ENCODE measurements around the gene COA7.
"Not testable (repeated sequence)": the region's sequence is repeated elsewhere in the genome, so short reads cannot be mapped to it uniquely, and the experiment has no call there.

Gene COA7

DNA sequence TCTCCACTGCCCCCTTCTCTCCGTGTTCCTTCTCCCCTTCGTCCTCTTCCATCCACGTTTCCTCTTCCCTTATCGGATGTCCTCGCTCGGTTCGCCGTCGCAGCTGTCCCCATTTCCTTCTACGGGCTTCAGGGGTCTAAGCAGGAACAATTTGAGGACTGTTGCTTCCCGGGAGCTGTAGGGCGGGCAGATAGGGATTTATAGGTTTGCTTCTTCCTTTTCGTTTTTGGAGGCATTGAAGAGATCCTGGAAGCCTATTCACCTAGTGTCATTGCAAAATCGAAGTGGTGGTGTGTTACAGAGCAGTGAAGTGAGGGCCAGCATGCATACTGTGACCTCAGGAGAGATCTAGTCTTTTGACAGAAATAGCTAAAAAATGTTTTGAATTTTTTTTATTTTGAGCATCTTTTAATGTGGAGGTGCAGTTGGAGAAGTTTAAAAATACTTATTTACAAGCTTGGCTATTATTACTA lies 29.0 kb upstream of the COA7 start:
- Histone ChIP-seq H3K4me1 (ENCODE audit: control insufficient read depth, insufficient read depth, low read length) (no peaks in the 10 kb centered on the region), H3K4me3 (ENCODE audit: low read length) (peak overlapping the region; percentile 99; the same call in 1 of the 2 replicates), H3K9me3 (ENCODE audit: control insufficient read depth, insufficient read depth, low read length) (no peaks in the 10 kb centered on the region), H3K27me3 (ENCODE audit: control insufficient read depth, insufficient read depth, low read length) (no peaks in the 10 kb centered on the region), H3K27ac (ENCODE audit: low read length) (no peak overlapping the region), H3K36me3 (ENCODE audit: control insufficient read depth, insufficient read depth, low read length) (no peaks in the 10 kb centered on the region)
- WGBS (ENCODE audit: insufficient coverage, insufficient read length) = no CpG with 5 or more reads among the region's 14 CpGs
- no peak for DNase-seq (ENCODE audit: low read depth, low spot score)

- H3K27me3 ChIP-seq (ENCODE audit: control insufficient read depth, insufficient read depth, low read length) = no peaks in the 10 kb centered on the region
- no peaks in the 10 kb centered on the region for H3K36me3 ChIP-seq (ENCODE audit: control insufficient read depth, insufficient read depth, low read length)
- no peak for DNase-seq (ENCODE audit: low read depth, low spot score)
- H3K27ac ChIP-seq (ENCODE audit: low read length) = no peak within 1 kb of the TSS
- peak within 1 kb of the TSS; percentile 99 for H3K4me3 ChIP-seq (ENCODE audit: low read length)
- H3K4me1 ChIP-seq (ENCODE audit: control insufficient read depth, insufficient read depth, low read length) = no peaks in the 10 kb centered on the region
- H3K9me3 ChIP-seq (ENCODE audit: control insufficient read depth, insufficient read depth, low read length) = no peaks in the 10 kb centered on the region
- no CpG with 5 or more reads among the region's 59 CpGs for WGBS (ENCODE audit: insufficient coverage, insufficient read length)
Measured at GRCh38 chr1:52726265-52727113, 28.3 kb upstream of the COA7 start, which contains the start of gene ZYG11B. Gene ZYG11B, plus strand, starts transcription at chr1:52726453. Its CDS starts 201 bp downstream, at chr1:52726654.

- 100% methylated on average over 1 of the region's 6 CpGs for WGBS (ENCODE audit: insufficient coverage, insufficient read length)
- Histone ChIP-seq H3K36me3 (ENCODE audit: control insufficient read depth, insufficient read depth, low read length) (no peaks in the 10 kb centered on the region), H3K9me3 (ENCODE audit: control insufficient read depth, insufficient read depth, low read length) (no peaks in the 10 kb centered on the region), H3K4me3 (ENCODE audit: low read length) (no peak overlapping the region; the same call in 1 of the 2 replicates), H3K27me3 (ENCODE audit: control insufficient read depth, insufficient read depth, low read length) (no peaks in the 10 kb centered on the region), H3K4me1 (ENCODE audit: control insufficient read depth, insufficient read depth, low read length) (no peaks in the 10 kb centered on the region), H3K27ac (ENCODE audit: low read length) (no peak overlapping the region)
- no peak for DNase-seq (ENCODE audit: low read depth, low spot score)
Measured at GRCh38 chr1:52725903-52726264, 27.7 kb upstream of the COA7 start.

DNA sequence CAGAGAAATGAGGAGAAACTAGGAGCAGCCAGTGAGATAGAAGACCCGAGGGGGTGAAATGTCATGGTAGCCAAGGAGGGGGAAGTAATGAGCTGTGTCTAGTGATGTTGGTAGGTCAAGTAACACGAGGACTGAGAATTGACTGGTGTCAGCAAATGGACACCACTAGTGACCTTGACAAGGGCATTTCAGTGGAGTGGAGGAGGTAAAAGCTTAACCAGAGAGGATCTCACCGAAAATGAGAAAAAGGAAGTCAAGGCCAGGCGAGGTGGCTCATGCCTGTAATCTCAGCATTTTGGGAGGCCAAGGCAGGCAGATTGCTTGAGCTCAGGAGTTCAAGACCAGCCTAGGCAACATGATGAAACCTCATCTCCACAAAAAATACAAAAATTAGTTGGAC lies 25.1 kb upstream of the COA7 start:
- Histone ChIP-seq H3K4me1 (ENCODE audit: control insufficient read depth, insufficient read depth, low read length) (no peaks in the 10 kb centered on the region), H3K4me3 (ENCODE audit: low read length) (no peak overlapping the region), H3K27ac (ENCODE audit: low read length) (no peak overlapping the region), H3K9me3 (ENCODE audit: control insufficient read depth, insufficient read depth, low read length) (no peaks in the 10 kb centered on the region), H3K36me3 (ENCODE audit: control insufficient read depth, insufficient read depth, low read length) (no peaks in the 10 kb centered on the region), H3K27me3 (ENCODE audit: control insufficient read depth, insufficient read depth, low read length) (no peaks in the 10 kb centered on the region)
- no peak for DNase-seq (ENCODE audit: low read depth, low spot score)
- no CpG with 5 or more reads among the region's 4 CpGs for WGBS (ENCODE audit: insufficient coverage, insufficient read length)

DNA sequence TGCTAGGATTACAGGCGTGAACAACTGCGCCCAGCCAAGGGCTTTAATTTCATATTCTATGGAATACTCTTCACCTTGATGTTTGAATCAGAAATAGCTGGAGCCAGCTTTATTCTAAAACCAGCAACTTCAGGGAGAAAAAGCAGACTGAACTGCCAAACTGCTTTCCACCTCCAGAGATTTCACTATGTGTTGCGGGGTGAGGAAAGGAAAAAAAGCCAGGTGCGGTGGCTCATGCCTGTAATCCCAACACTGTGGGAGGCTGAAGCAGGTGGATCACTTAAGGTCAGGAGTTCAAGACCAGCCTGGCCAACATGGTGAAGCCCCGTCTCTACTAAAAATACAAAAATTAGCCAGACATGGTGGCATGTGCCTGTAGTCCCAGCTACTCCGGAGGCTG lies 17.1 kb upstream of the COA7 start:
- H3K27ac ChIP-seq (ENCODE audit: low read length); H3K27me3 ChIP-seq (ENCODE audit: control insufficient read depth, insufficient read depth, low read length); H3K36me3 ChIP-seq (ENCODE audit: control insufficient read depth, insufficient read depth, low read length); H3K4me3 ChIP-seq (ENCODE audit: low read length); H3K4me1 ChIP-seq (ENCODE audit: control insufficient read depth, insufficient read depth, low read length); DNase-seq (ENCODE audit: low read depth, low spot score); H3K9me3 ChIP-seq (ENCODE audit: control insufficient read depth, insufficient read depth, low read length): not testable (repeated sequence)
- no CpG with 5 or more reads among the region's 6 CpGs for WGBS (ENCODE audit: insufficient coverage, insufficient read length)

- H3K36me3 ChIP-seq (ENCODE audit: control insufficient read depth, insufficient read depth, low read length) = no peaks in the 10 kb centered on the region
- H3K27ac ChIP-seq (ENCODE audit: low read length) = no peak overlapping the region
- no peaks in the 10 kb centered on the region for H3K27me3 ChIP-seq (ENCODE audit: control insufficient read depth, insufficient read depth, low read length)
- no peaks in the 10 kb centered on the region for H3K4me1 ChIP-seq (ENCODE audit: control insufficient read depth, insufficient read depth, low read length)
- H3K4me3 ChIP-seq (ENCODE audit: low read length) = no peak overlapping the region
- no peaks in the 10 kb centered on the region for H3K9me3 ChIP-seq (ENCODE audit: control insufficient read depth, insufficient read depth, low read length)
- no CpG with 5 or more reads among the region's 4 CpGs for WGBS (ENCODE audit: insufficient coverage, insufficient read length)
- DNase-seq (ENCODE audit: low read depth, low spot score) = no peak
Measured at GRCh38 chr1:52713590-52713989, 15.4 kb upstream of the COA7 start.

GRCh38 chr1:52709016-52709415 lies 10.9 kb upstream of the COA7 start:
- no peak for DNase-seq (ENCODE audit: low read depth, low spot score)
- Histone ChIP-seq H3K36me3 (ENCODE audit: control insufficient read depth, insufficient read depth, low read length) (no peaks in the 10 kb centered on the region), H3K9me3 (ENCODE audit: control insufficient read depth, insufficient read depth, low read length) (no peaks in the 10 kb centered on the region), H3K27me3 (ENCODE audit: control insufficient read depth, insufficient read depth, low read length) (no peaks in the 10 kb centered on the region), H3K27ac (ENCODE audit: low read length) (no peak overlapping the region), H3K4me3 (ENCODE audit: low read length) (no peak overlapping the region), H3K4me1 (ENCODE audit: control insufficient read depth, insufficient read depth, low read length) (no peaks in the 10 kb centered on the region)
- no CpG with 5 or more reads among the region's 6 CpGs for WGBS (ENCODE audit: insufficient coverage, insufficient read length)

DNA sequence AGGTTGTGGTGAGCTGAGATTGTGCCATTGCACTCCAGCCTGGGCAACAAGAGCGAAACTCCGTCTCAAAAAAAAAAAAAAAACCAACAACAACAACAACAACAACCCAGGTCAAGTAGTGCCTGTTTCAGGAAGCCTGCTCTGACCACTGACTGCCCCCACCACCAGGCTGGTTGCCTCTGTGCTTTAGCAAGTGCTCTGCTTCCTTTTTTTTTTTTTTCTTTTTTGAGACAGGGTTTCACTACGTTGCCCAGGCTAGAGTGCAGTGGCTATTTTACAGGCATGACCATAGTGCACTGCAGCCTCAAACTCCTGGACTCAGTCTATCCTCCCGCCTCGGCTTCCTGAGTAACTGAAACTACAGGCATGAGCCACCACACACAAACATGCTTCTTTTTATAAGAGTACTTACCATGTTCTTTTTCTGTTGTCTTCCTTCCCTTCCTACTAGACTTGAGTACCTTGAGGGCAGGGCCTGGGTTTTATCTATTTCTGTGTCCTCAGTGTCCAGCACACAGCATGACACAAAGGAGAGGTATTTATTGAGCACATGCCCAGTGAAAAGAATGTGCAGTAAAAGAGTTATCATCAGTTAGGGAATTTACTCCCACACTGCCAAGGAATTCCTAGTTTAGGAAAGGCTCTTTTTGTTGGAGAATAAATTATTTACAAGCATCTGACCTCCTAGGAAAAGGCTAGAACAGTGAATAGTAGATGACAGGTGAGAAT lies 9.9 kb upstream of the COA7 start:
- no CpG with 5 or more reads among the region's 5 CpGs for whole genome bisulfite sequencing (ENCODE audit: insufficient coverage, insufficient read length)
- H3K9me3 ChIP-seq (ENCODE audit: control insufficient read depth, insufficient read depth, low read length) = no peaks in the 10 kb centered on the region
- no peak overlapping the region for H3K27ac ChIP-seq (ENCODE audit: low read length)
- DNase-seq (ENCODE audit: low read depth, low spot score) = no peak
- no peaks in the 10 kb centered on the region for H3K36me3 ChIP-seq (ENCODE audit: control insufficient read depth, insufficient read depth, low read length)
- H3K4me1 ChIP-seq (ENCODE audit: control insufficient read depth, insufficient read depth, low read length) = no peaks in the 10 kb centered on the region
- H3K4me3 ChIP-seq (ENCODE audit: low read length) = no peak overlapping the region
- H3K27me3 ChIP-seq (ENCODE audit: control insufficient read depth, insufficient read depth, low read length) = no peaks in the 10 kb centered on the region

- Histone ChIP-seq H3K4me1 (ENCODE audit: control insufficient read depth, insufficient read depth, low read length) (no peaks in the 10 kb centered on the region), H3K4me3 (ENCODE audit: low read length) (no peak overlapping the region), H3K9me3 (ENCODE audit: control insufficient read depth, insufficient read depth, low read length) (no peaks in the 10 kb centered on the region), H3K27me3 (ENCODE audit: control insufficient read depth, insufficient read depth, low read length) (no peaks in the 10 kb centered on the region), H3K27ac (ENCODE audit: low read length) (no peak overlapping the region), H3K36me3 (ENCODE audit: control insufficient read depth, insufficient read depth, low read length) (no peaks in the 10 kb centered on the region)
- WGBS (ENCODE audit: insufficient coverage, insufficient read length) = no CpG with 5 or more reads among the region's 18 CpGs
- DNase-seq (ENCODE audit: low read depth, low spot score) = no peak
Measured at GRCh38 chr1:52706941-52707926, 9.1 kb upstream of the COA7 start.

DNA sequence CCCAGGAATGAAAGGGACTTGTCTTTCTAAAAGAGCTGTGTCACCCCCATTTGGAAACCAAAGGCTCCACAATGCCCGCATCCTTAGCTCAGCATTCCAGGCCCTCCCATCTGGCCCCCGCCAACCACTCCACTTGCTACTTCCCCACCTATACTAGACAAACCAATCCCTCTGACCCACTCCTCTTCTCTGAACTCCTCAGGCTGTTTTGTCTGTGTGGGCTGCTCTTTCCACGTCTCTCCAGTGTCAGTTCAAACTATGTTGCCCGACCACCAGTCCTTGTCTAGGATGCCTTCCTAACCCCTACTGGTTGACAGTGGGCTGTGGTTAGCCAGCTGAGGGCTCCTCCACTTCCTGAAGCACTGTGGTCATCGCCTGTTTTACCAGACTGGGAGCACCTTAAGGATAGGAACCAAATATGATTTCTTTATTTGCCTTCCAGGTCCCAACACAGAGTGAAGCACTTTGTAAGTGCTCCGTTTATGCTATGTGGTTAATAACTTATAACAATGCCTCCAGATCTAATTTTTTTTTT lies 8.1 kb upstream of the COA7 start:
- Histone ChIP-seq H3K27ac (ENCODE audit: low read length) (no peak overlapping the region), H3K4me1 (ENCODE audit: control insufficient read depth, insufficient read depth, low read length) (no peaks in the 10 kb centered on the region), H3K27me3 (ENCODE audit: control insufficient read depth, insufficient read depth, low read length) (no peaks in the 10 kb centered on the region), H3K4me3 (ENCODE audit: low read length) (no peak overlapping the region), H3K36me3 (ENCODE audit: control insufficient read depth, insufficient read depth, low read length) (no peaks in the 10 kb centered on the region), H3K9me3 (ENCODE audit: control insufficient read depth, insufficient read depth, low read length) (no peaks in the 10 kb centered on the region)
- no CpG with 5 or more reads among the region's 6 CpGs for WGBS (ENCODE audit: insufficient coverage, insufficient read length)
- no peak for DNase-seq (ENCODE audit: low read depth, low spot score)
